ENCODE data around the gene NACC1.

GRCh38 chr19:13151605-13152355 is 33.7 kb downstream of the NACC1 start:
- TF ChIP-seq CTCF (IDR thresholded peaks at IDR 0.05) (peak in 2 of 3 donors; percentile 23 to 25), POLR2A (IDR thresholded peaks at IDR 0.05) (peak; percentile 89), POLR2AphosphoS5 (IDR thresholded peaks at IDR 0.05) (peak; percentile 89 to 97 (median 93))

All from breast epithelium (tissue), 3 donors.